GM19239 (cell line): ENCODE data around the gene CD300LD.
"Not testable (repeated sequence)": the region's sequence is repeated elsewhere in the genome, so short reads cannot be mapped to it uniquely, and the experiment has no call there.

Experiments
- DNase-seq: peaks from one replicate; pipeline ENCODE4 v3.0.0; 2011; ENCODE audit warnings: low spot score; ENCODE audit not compliant: insufficient read length
- FAIRE-seq: peaks from 2 replicates; lab custom pipeline; 2011; peaks lifted over from hg19 to GRCh38; lab: Jason Lieb, UNC

CD300LD gene

DNA sequence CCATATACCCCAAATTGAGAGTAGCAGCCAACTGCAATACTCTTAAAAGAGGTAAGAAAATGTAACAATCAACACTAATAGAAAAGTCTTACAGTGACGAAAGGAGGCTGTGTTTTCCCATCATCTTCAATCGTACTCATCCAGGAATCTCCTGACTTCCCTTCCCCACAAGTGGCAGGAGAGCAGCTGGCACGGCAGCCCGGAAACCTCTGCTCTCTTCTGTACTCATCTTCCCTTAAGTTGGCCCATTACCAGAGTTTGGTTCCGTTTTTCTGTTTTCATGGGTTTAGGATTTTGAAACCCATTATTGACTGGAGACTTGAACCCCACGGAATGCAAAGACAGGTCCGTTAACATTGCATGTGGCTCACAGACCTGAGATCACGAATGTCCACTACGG, 13.1 kb downstream of the CD300LD start:
- no peak for FAIRE-seq
- DNase-seq: no peak

- no peak for FAIRE-seq
Observed at GRCh38 chr17:74574489-74575142, 17.5 kb downstream of the CD300LD start.

DNA sequence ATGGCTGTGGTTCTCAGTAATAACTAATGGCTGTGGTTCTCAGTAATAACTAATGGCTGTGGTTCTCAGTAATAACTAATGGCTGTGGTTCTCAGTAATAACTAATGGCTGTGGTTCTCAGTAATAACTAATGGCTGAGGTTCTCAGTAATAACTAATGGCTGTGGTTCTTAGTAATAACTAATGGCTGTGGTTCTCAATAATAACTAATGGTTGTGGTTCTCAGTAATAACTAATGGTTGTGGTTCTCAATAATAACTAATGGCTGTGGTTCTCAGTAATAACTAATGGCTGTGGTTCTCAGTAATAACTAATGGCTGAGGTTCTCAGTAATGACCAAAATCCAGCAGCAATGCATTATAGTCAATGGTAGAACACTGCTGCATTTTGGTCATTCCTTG, 18.4 kb downstream of the CD300LD start:
- not testable (repeated sequence) for DNase-seq, FAIRE-seq

More at GRCh38 chr17:74574489-74575142, 17.5 kb downstream of the CD300LD start:
- DNase-seq: no peak

DNA sequence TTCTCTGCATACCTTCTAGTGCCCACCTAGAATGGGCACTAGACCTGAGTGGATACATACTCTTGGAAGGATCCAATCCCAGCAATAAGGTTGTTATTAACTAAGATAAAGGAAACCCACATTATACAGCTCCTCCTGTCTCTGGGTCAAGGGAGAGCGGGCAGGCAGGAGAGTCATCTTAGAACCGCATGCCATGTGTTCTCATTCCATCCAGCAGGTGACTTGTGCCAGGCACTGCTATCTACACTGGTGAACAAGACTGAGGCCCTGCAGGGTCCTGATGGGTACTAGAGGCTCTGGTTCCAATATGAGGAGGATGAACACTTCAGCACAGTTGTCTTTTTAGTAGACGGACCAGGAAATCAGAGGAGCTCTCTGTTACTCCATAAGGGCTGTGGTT, 18.9 kb downstream of the CD300LD start:
- FAIRE-seq (no peak), DNase-seq (no peak)

DNA sequence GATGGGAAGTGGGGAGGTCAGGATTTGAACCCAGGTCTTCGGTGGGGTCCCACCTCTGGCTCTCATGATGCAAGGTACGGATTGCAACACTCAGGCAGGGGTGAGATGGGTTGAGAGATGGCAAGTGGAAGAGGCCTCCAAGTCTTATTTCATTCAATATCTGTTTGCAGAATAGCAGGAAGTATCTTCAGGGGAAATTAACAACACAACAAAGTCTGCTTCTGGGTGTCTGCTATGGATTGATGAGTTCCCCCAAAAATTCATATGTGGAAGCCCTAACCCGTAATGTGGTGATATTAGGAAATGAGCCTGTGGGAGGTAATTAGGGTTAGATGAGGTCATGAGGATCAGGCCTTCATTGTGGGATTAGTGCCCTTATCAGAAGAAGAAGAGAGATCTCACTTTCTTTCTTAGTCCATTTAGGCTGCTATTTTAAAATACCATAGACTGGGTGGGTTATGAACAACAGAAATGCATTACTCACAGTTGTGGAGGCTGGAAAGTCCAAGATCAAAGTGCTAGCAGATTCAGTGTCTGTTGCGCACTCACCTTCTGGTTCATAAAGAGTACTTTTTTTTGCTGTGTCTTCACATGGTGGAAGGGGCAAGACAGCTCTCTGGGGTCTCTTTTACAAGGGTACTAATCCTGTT, 20.3 kb downstream of the CD300LD start:
- no peak for FAIRE-seq
- no peak for DNase-seq

GRCh38 chr17:74569020-74570003, 22.8 kb downstream of the CD300LD start:
- DNase-seq (no peak), FAIRE-seq (no peak)

DNA sequence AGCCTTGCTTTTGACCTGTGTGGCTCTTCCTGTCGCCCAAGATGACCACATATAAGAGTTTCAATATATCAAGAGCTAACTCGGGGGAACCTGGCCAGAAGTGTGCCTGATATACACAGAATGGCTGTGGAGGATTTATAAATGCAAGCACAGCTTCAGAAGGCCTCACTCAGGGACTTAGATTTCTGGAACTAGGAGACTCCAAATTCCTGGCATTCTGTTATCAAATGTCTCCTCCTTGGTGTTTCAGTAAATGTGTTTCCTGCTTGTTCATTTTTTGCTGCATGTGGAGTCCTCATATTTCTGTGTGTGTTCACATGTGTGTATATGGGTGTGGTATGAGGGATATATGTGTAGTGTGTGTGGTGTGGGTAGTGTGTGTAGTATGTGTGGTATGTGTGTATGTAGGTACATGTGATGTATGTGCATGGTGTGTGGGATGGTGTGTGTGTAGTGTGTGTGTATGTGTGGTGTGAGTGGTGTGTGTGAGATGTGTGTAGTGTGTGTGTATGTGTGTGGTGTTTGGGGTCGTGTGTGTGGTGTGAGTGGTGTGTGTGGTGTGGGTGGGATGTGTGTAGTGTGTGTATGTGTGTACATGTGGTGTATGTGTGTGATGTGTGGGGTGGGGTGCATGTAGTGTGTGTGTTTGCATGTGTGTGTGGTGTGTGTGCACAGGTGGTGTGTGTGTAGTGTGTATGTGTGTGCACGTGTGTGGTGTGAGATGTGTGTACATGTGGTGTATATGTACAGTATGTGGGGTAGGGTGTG, 23.8 kb downstream of the CD300LD start:
- FAIRE-seq (no peak), DNase-seq (no peak)

DNA sequence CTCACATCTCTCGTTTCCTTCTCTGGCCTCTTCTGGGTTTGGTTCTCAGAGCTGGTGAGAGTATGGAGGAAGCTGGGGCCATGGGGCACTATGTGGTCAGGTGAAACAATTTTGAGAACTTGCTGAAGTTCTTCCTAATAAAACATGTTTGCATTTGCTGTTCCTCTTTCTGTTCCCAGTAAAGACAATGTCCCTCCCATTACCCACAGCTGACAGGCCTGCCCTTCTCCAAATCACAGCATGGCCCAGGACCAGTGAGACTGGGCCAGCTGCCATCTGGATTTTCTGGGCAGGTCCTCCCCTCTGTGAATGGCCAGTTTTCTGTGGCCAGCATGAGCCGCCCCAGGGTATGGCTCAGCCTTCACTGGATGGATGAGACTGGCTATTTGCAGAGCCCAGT, 24.7 kb downstream of the CD300LD start, which contains the start of gene CD300H:
TSS of gene CD300H (minus strand) at position 113 of the 400 bp plus-strand sequence.
- no peak for FAIRE-seq

DNA sequence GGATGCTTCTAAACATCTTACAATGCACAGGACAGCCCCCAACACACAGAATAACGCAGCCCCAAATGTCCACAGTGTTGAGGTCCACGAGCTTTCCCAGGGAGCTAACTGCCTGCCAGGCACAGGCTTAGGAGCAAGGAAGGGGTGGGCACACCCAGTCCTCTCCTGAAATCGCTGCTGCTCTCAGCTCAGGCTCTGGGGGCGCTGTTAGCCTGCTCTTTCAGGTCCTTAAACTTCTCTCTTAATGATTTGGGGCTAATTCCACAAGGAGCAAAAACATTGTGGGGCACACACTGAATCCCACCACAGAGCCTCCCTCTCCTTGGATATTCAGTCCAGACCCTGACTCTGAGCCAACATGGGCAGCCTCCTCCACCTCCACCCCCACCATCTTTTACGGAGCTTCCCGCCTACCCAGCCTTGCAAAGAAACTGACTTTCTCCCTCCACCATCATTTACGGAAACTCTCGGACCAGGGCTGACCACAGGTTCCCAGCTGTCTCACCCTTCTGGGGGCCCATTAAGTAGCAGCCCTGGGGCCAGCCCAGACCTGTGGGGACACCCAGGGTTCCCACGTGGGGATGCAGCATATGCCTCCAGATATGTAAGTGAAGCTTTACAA, 25.8 kb downstream of the CD300LD start:
- no peak for FAIRE-seq
- no peak for DNase-seq

More for the DNA sequence above, 24.7 kb downstream of the CD300LD start, which contains the start of gene CD300H:
- no peak for DNase-seq

DNA sequence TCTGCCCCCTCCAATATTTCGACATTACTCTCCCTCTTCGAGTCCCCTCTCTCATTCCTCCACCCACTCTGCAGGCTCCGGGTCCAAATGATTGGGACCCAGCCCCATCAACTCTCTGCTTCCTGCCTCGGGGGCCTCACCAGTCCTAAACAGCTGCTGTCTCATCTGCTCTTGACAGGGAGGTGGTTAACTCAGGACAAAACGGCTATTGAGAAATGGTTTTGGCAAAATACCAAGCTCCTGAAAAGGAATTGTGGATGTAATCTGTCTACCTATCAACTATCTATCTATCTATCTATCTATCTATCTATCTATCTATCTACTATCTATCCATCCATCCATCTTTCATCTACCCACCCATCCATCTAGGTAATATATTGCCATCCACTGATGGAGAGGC, 27.0 kb downstream of the CD300LD start:
- DNase-seq: no peak
- FAIRE-seq: no peak

DNA sequence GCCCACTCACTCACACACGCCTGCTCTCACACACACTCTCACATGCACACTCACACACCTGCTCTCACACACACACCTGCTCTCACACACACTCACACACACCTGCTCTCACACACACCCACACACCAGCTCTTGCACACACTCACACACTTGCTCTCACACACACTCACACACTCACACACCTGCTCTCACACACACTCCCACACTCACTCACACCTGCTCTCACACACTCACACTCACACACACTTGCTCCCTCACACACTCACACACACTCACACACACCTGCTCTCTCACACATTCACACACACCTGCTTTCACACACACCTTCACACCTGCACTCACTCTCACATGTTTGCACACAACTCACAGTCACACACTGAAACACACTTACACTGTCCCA, 28.7 kb downstream of the CD300LD start:
- no peak for FAIRE-seq
- DNase-seq: no peak

DNA sequence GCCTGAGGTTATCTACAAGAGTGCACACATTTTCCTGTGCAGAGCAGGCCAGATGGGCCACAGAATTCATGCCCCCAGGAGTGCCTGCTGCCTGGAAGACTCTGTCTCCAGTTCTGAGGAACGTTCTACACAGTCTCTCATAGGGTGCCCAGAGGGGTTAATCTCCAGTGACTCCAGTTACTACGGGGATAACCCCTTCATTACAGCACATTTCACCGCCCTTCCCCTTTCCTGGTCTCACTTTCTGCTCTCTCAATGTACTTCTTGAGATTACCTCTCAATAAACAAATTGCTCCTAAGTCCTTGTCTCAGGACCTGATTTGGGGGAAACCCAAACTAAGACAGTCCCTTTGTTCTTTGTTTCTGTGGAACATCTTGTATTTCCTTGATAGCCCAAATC, 30.5 kb downstream of the CD300LD start:
- FAIRE-seq: no peak

DNA sequence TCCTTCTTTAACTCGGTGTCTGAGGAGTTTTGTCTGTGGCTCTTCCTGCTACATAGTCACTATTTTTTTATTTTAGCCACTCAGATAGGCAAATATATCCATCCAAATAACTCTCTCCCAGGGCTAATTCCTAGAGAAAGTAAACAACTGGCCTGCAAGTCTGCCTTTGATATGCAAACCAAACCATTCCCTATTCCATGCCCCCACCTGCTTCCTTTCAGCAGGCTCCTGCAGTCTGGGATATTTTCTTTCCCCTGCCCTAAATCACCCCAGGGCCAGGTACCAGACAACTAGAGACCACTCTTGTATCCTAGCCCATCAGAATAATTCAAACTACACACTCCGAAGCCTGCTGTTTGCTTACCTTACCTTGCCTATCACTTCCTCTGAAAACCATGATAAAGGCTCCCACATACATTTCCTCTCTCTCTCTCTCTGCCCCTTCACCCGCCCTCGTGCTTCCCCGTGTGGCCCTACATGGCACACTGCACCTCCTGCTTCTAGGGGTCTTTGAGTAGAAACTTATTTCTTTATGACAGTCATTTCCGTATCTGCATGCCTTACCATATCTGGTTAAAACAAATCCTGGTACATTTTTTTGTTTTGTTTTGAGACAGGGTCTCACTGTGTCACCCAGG, 33.1 kb downstream of the CD300LD start:
- DNase-seq: no peak
- no peak for FAIRE-seq

More for the DNA sequence above, 30.5 kb downstream of the CD300LD start:
- no peak for DNase-seq

DNA sequence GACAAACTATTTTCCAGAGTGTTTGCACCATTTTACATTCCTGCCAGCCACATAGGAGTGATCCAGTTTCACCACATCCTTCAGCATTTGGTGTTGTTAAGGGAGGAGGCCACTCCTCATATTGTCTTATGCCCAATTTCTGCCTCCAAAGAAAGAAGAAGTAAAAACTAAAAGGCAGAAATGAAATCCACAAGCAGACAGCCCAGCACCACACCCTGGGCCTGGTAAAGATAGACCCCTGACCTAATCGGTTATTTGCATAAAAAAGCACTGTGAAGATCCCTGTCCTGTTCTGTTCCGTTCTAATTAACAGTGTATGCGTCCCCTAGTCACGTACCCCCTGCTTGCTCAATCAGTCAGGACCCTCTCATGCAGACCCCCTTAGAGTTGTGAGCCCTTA, 33.7 kb downstream of the CD300LD start:
- FAIRE-seq, DNase-seq: not testable (repeated sequence)

DNA sequence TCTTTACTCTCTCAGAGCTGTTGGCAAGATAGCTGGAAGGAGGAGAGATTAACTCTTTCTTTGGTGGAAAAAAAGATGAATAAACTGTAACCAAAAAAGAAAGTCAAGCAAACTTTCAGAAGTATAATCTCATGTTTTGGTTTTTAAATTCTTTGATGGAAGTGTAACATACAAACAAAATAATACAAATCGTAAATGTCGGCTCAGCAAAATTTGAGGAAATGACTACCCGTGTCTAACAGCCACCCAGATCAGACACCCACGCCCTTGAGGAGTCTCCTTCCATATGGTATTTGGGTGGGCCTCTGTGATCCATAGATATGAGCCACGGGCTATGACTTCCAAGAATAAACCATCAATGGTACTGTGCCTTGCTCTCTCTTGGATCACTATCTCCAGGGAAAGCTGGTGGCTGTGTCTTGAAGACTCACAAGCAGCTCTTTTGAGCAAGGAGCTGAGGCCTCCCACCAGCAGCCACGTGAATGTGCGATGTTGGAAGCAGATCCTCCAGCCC, 36.6 kb downstream of the CD300LD start:
- FAIRE-seq (no peak), DNase-seq (no peak)

DNA sequence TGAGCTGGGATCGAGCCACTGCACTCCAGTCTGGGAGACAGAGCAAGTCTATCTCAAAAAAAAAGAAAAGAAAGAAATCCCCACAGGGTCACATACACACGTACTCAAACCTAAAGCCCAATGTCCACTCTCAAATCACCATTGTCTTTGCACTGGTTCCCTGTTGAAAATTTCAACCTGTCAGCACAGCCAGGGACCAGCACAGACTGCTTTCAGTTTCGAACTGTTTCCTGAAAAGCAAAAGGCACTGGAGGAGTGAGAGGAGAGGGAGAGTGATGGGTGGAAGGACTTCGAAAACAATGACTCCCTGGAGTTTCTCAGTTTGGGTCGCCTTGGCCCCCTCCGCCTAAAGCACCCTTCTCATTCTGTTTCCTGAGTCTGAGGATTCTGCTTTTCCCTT, 37.2 kb downstream of the CD300LD start:
- FAIRE-seq (no peak), DNase-seq (no peak)

GRCh38 chr17:74552037-74552436, 40.0 kb downstream of the CD300LD start:
- DNase-seq (no peak), FAIRE-seq (no peak)

DNA sequence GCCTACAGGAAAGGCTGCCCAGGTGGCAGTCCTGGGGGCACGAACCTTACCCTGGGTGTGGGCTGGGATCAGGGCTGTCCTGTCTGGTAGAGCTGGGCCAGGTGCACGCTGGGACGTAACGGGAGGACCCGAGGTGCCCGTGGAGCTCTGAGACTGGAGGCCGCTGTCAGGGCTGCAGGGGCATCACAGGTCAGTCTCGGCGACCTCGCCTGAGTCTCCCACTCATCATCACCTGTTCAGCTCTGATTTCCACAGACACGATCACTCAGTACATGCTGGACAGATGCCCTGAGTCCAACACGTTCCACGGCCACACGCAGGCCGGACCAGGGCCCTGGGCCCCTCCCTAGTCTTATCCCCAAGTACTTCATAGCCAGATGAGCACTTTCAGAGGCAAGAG, 41.5 kb downstream of the CD300LD start:
- no peak for FAIRE-seq

GRCh38 chr17:74549343-74549742, 42.7 kb downstream of the CD300LD start:
- FAIRE-seq: no peak
- DNase-seq: no peak

More for the DNA sequence above, 41.5 kb downstream of the CD300LD start:
- no peak for DNase-seq
